Right lobe of liver (tissue), 6 donors: ENCODE measurements around the gene CALHM1. TPM values are rescaled to one million over a fixed set of nuclear protein-coding genes. Genes with fewer than 3 reads are reported as not detected.
A peak's percentile ranks its signal among the peaks of the same experiment; 100 is the strongest.
"Not testable (repeated sequence)": the region's sequence is repeated elsewhere in the genome, so short reads cannot be mapped to it uniquely, and the experiment has no call there.

Experiments
- ATAC-seq, 4 donors: fragments of 200-7000 bp; cut with Tn5 transposase; one replicate each; pipeline ENCODE4 v1.9.1; 2020; ENCODE audit warnings: mild to moderate bottlenecking in 4 of 4, moderate library complexity in 4 of 4
- DNase-seq, 3 donors: peaks; one replicate each; pipeline ENCODE4 v3.0.0-alpha.2; 2020
- H3K27ac ChIP-seq, 3 donors: fragments of 200-600 bp; one replicate each; pipeline ENCODE4 v1.8.0; 2022
- H3K27me3 ChIP-seq, 2 donors: fragments of 200-600 bp; one replicate each; pipeline ENCODE4 v1.8.0; 2022
- H3K36me3 ChIP-seq, 4 donors: fragments of 200-600 bp; sonication (generic) in 1 of 4; one replicate each; pipeline versions ENCODE4 v1.5.1 to v1.8.0; 2017 to 2022; ENCODE audit warnings: control low read depth in 1 of 4
- H3K4me1 ChIP-seq, 4 donors: fragments of 200-600 bp; sonication (generic) in 1 of 4; one replicate each; pipeline versions ENCODE4 v1.5.1 to v1.8.0; 2017 to 2022; ENCODE audit warnings: control low read depth in 1 of 4
- H3K4me3 ChIP-seq, 3 donors: fragments of 200-600 bp; one replicate each; pipeline ENCODE4 v1.8.0; 2022
- H3K9me3 ChIP-seq, 4 donors: fragments of 200-600 bp; sonication (generic) in 1 of 4; one replicate each; pipeline versions ENCODE4 v1.5.1 to v1.8.0; 2017 to 2022; ENCODE audit warnings: control low read depth in 1 of 4
- CTCF ChIP-seq, 4 donors: fragments of 200-600 bp in 3 of 4; fragments of 450-650 bp in 1 of 4; IDR thresholded peaks; one replicate each; pipeline versions ENCODE4 v1.5.1 to v1.8.0; 2016 to 2022; ENCODE audit warnings: antibody characterized with exemption in 4 of 4, mild to moderate bottlenecking in 2 of 4
- POLR2A ChIP-seq: fragments of 450-650 bp; IDR thresholded peaks from one replicate; pipeline ENCODE4 v1.6.1; 2017; ENCODE audit warnings: antibody characterized with exemption, mild to moderate bottlenecking
- WGBS: methylation state at CpG from one replicate; pipeline ENCODE4 v1.1.6; 2018; ENCODE audit warnings: low coverage, low lambda C conversion rate; ENCODE audit not compliant: insufficient coverage; ENCODE audit errors: missing lambda C conversion rate; 5-methylcytosine and 5-hydroxymethylcytosine counted together
- intact Hi-C, 2 donors: fragments of 100-400 bp; cut with DNase I; formaldehyde crosslinking; loops; one replicate each; pipeline versions ENCODE4 v1.11.2 to v1.14.1; 2022
- total RNA-seq, 6 experiments: library from RNA; depleted of rRNA in 2 of 6; stranded (reverse); fragments of >200 nt in 2 of 6; fragmentation: NEBNext Ultra II Directional in 3 of 6; extraction: Animal tissue kit (Norgen Biotek cat#: 25700) in 3 of 6; gene quantifications; one replicate each; pipeline versions ENCODE4 v1.1.0 to v1.2.4, GENCODE V29; 2016 to 2023
- donor health status: DM: no; HTN: yes; CAD: no.
- donor health status: DM: no; HTN: no; CAD: no.
- donor health status: DM: no; HTN: no; CAD: no.
- donor health status: DM: no; HTN: yes; CAD: no.
- donor health status: DM: no; HTN: yes; CAD: no.

Gene CALHM1
- total RNA-seq, 6 experiments from 2014 or later: not detected

- no peak for ATAC-seq
- Histone ChIP-seq H3K4me1 (no peaks in the 10 kb centered on the region), H3K9me3 (no peaks in the 10 kb centered on the region), H3K4me3 (no peak overlapping the region), H3K36me3 (no peaks in the 10 kb centered on the region), H3K27ac (no peak overlapping the region), H3K27me3 (no peaks in the 10 kb centered on the region)
- WGBS: 74% methylated on average over 2 of the region's 2 CpGs
- no peak for DNase-seq
- intact Hi-C loops: no loop called here
- TF ChIP-seq CTCF (IDR thresholded peaks at IDR 0.05): no peak
- no peak for TF ChIP-seq POLR2A
Measured at GRCh38 chr10:103487410-103487708, 28.7 kb upstream of the CALHM1 start.

- H3K27me3 ChIP-seq, ATAC-seq: not testable (repeated sequence)
Measured at GRCh38 chr10:103486635-103487409, 28.1 kb upstream of the CALHM1 start.

GRCh38 chr10:103481974-103482531, 23.4 kb upstream of the CALHM1 start:
- Histone ChIP-seq H3K4me3 (no peak overlapping the region), H3K4me1 (no peaks in the 10 kb centered on the region), H3K27me3 (no peaks in the 10 kb centered on the region), H3K9me3 (no peaks in the 10 kb centered on the region), H3K27ac (no peak overlapping the region), H3K36me3 (no peaks in the 10 kb centered on the region)
- TF ChIP-seq POLR2A (no peak), CTCF (IDR thresholded peaks at IDR 0.05) (peak; percentile 52 to 62 (median 60))
- DNase-seq (no peak), ATAC-seq (peak; percentile 64 to 82 (median 74))
- intact Hi-C loops: no loop called here
- 39% methylated on average over 11 of the region's 12 CpGs for WGBS

More at GRCh38 chr10:103486635-103487409, 28.1 kb upstream of the CALHM1 start:
- DNase-seq, H3K4me1 ChIP-seq, H3K36me3 ChIP-seq, intact Hi-C loops, H3K4me3 ChIP-seq, H3K27ac ChIP-seq, H3K9me3 ChIP-seq: not testable (repeated sequence)
- WGBS: 81% methylated on average over 5 of the region's 8 CpGs

GRCh38 chr10:103480521-103480920, 21.8 kb upstream of the CALHM1 start:
- ATAC-seq (peak in 1 of 4 donors; percentile 25), DNase-seq (no peak)
- Histone ChIP-seq H3K27me3 (no peaks in the 10 kb centered on the region), H3K4me1 (no peaks in the 10 kb centered on the region), H3K27ac (no peak overlapping the region), H3K36me3 (no peaks in the 10 kb centered on the region), H3K4me3 (no peak overlapping the region), H3K9me3 (no peaks in the 10 kb centered on the region)
- no peak for TF ChIP-seq CTCF (IDR thresholded peaks at IDR 0.05)
- TF ChIP-seq POLR2A: no peak
- intact Hi-C loops: no loop called here
- 86% methylated on average over 2 of the region's 5 CpGs for WGBS

GRCh38 chr10:103479135-103479534, 20.4 kb upstream of the CALHM1 start, which contains the start of gene CALHM3:
TSS of gene CALHM3 (minus strand) at chr10:103479240. CDS start at chr10:103479032, 208 bp downstream.
- ATAC-seq (peak in 1 of 4 donors; percentile 13), DNase-seq (no peak)
- H3K4me3 ChIP-seq: no peak within 1 kb of the TSS
- intact Hi-C loops: loop anchor here in 1 of 2 donors (5.0 kb wide), 1 partner anchor 62 kb away; no protein-coding TSS in a partner anchor
- no peaks in the 10 kb centered on the region for H3K4me1 ChIP-seq
- no peaks in the 10 kb centered on the region for H3K27me3 ChIP-seq
- 44% methylated on average over 3 of the region's 7 CpGs for whole genome bisulfite sequencing
- no peak for TF ChIP-seq POLR2A
- no peak for TF ChIP-seq CTCF (IDR thresholded peaks at IDR 0.05)
- no peaks in the 10 kb centered on the region for H3K36me3 ChIP-seq
- H3K27ac ChIP-seq: no peak within 1 kb of the TSS
- H3K9me3 ChIP-seq: no peaks in the 10 kb centered on the region
